ENCODE measurements around the gene ETV4. TPM values are rescaled to one million over a fixed set of nuclear protein-coding genes. Genes with fewer than 3 reads are reported as not detected.
"Not testable (repeated sequence)": the region's sequence is repeated elsewhere in the genome, so short reads cannot be mapped to it uniquely, and the experiment has no call there.

ETV4 gene
- total RNA-seq, 2 experiments from 2014 or later: 5.0 to 5.4 TPM

DNA sequence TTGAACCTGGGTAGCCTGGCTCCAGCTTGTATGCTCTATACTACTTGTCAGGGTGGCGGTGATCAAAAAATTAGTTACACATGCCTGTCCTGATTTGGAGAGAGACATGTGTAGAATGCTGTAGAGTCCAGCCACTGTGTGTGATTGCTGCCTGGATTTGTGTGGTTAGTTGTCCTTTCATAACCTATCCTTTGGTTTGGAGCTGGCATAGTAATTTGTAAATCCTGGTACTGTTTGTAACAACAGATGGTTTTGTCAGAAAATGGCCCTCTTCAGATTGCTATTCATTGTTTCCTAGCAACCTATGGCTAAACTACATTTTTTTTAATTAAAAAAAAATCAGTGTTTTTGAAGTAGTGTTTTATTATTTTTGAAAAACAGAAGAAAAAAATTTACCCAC lies 30.5 kb downstream of the ETV4 start:
- POLR2A ChIA-PET: interaction anchor here (0.5 to 1.0 kb wide), 2 partner anchors 12 to 17 kb away, joined by 3 read pairs; no protein-coding TSS in a partner anchor
- intact Hi-C loops (cut with micrococcal nuclease): no loop called here
- Mint-ChIP-seq H3K27me3 (no peaks in the 10 kb centered on the region), H3K4me3 (no peak overlapping the region), H3K4me1 (ENCODE audit: low read depth) (peaks cover 10% of the 10 kb centered on the region), H3K9me3 (no peaks in the 10 kb centered on the region), H3K36me3 (ENCODE audit: low read depth) (peaks cover 47% of the 10 kb centered on the region), H3K27ac (no peak overlapping the region)
- no peak for ATAC-seq
- TF ChIP-seq CTCF (IDR thresholded peaks at IDR 0.05): no peak
- CTCF ChIA-PET: interaction anchor here (1.0 to 1.4 kb wide), 2 partner anchors 61 to 158 kb away, joined by 4 read pairs; no protein-coding TSS in a partner anchor
- DNase-seq: no peak

DNA sequence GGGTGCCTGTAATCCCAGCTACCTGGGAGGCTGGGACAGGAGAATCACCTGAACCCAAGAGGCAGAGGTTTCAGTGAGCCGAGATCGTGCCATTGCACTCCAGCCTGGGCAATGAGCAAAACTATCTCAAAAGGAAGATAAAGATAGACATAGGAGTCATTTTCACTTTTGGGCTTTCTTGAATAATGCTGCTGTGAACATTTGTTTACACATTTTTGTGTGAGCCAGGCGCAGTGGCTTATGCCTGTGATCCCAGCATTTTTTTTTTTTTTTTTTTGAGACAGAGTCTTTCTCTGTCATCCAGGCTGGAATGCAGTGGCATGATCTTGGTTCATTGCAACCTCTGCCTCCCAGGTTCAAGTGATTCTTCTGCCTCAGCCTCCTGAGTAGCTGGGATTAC lies 34.9 kb downstream of the ETV4 start:
- H3K27ac Mint-ChIP-seq; ATAC-seq; H3K4me3 Mint-ChIP-seq; POLR2A ChIA-PET; H3K4me1 Mint-ChIP-seq (ENCODE audit: low read depth); DNase-seq; H3K9me3 Mint-ChIP-seq; H3K27me3 Mint-ChIP-seq; intact Hi-C loops (cut with micrococcal nuclease): not testable (repeated sequence)
- H3K36me3 Mint-ChIP-seq (ENCODE audit: low read depth): peaks cover 37% of the 10 kb centered on the region
- CTCF ChIA-PET: interaction anchor here (1.1 kb wide), 1 partner anchor 27 kb away, joined by 3 read pairs; the partner anchor contains the start of gene DHX8

GRCh38 chr17:43509440-43509839 lies 36.7 kb downstream of the ETV4 start:
- H3K4me1 Mint-ChIP-seq (ENCODE audit: low read depth); H3K4me3 Mint-ChIP-seq; DNase-seq; H3K9me3 Mint-ChIP-seq; H3K27ac Mint-ChIP-seq; ATAC-seq; CTCF ChIA-PET; H3K27me3 Mint-ChIP-seq; intact Hi-C loops (cut with micrococcal nuclease): not testable (repeated sequence)
- POLR2A ChIA-PET: interaction anchor here (1.1 kb wide), 1 partner anchor 25 kb away, joined by 3 read pairs; the partner anchor contains the start of gene DHX8
- peaks cover 33% of the 10 kb centered on the region for H3K36me3 Mint-ChIP-seq (ENCODE audit: low read depth)

- intact Hi-C loops (cut with micrococcal nuclease): no loop called here
- ATAC-seq (no peak), DNase-seq (no peak)
- peaks cover 15% of the 10 kb centered on the region for H3K4me1 Mint-ChIP-seq (ENCODE audit: low read depth)
- no peak for TF ChIP-seq CTCF (IDR thresholded peaks at IDR 0.05)
- no peaks in the 10 kb centered on the region for H3K27me3 Mint-ChIP-seq
- H3K27ac Mint-ChIP-seq: no peak overlapping the region
- CTCF ChIA-PET: interaction anchor here (1.1 to 11.5 kb wide), 2 partner anchors 8 to 96 kb away, joined by 3 to 338 read pairs; partner anchors contain the start of gene ARL4D
- no peak overlapping the region for H3K4me3 Mint-ChIP-seq
- peaks cover 27% of the 10 kb centered on the region for H3K36me3 Mint-ChIP-seq (ENCODE audit: low read depth)
- POLR2A ChIA-PET: no interaction called here
- H3K9me3 Mint-ChIP-seq: no peaks in the 10 kb centered on the region
Measured at GRCh38 chr17:43490621-43491020, 55.5 kb downstream of the ETV4 start.

DNA sequence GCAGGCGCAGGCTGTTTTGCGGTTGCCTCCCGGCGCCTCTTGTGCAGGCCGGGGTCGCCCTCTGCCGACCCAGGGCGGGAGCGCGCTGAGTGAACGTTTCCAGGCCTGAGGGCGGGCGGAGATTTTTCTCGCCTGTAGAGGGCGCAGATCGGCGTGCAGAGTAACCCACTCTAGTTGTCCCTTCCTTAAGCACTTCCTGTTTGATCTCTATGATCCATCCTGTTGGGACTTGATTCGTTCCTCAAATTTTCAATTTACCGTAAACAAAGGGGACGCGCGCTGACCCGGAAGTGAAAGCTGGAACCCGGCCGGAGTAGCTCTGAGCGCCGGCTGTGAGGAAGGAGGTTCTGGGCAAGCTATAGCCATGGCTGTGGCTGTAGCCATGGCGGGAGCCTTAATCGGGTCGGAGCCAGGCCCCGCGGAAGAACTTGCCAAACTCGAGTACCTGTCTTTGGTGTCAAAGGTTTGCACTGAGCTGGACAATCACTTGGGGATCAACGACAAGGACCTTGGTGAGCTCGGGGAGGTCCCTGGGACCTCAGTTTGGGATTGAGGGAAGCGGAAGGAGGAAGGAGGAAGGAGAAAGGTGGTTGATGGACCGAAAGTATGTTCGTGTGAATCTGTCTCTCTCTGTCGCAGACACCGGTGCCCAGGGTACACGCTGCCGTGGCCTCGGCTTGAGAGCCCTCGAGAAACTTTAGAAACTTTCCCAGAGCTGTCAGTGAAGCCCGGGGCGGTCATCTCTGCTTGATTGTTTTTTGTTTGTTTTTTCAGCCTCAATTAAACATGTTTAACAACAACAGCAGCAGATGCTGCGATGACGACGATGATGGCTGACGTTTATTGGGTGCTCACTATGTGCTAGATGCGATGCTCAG lies 62.2 kb downstream of the ETV4 start, which contains the start of gene DHX8:
Gene DHX8 (plus strand): TSS at position 302 of the 878 bp plus-strand sequence. CDS start 63 bp downstream, at position 365.
- TF ChIP-seq CTCF (IDR thresholded peaks at IDR 0.05): peak; percentile 99
- DNase-seq (peak; percentile 99), ATAC-seq (peak; percentile 98)
- ChIA-PET POLR2A (interaction anchor here (0.6 to 6.7 kb wide), 25 partner anchors 9 to 182 kb away, joined by 3 to 54 read pairs (median 3); partner anchors contain the start of gene ARL4D), CTCF (interaction anchor here (0.6 to 11.5 kb wide), 57 partner anchors 12 to 538 kb away, joined by 3 to 338 read pairs (median 4); partner anchors contain the start of gene ARL4D)
- Mint-ChIP-seq H3K4me3 (peak within 1 kb of the TSS; percentile 100), H3K9me3 (no peaks in the 10 kb centered on the region), H3K27me3 (no peaks in the 10 kb centered on the region), H3K36me3 (ENCODE audit: low read depth) (peaks cover 3% of the 10 kb centered on the region), H3K27ac (peak within 1 kb of the TSS; percentile 98), H3K4me1 (ENCODE audit: low read depth) (peaks cover 30% of the 10 kb centered on the region)
- intact Hi-C loops (cut with micrococcal nuclease): loop anchor here (1.0 kb wide), 1 partner anchor 90 kb away; no protein-coding TSS in a partner anchor
